ENCODE data around the gene ETS1.

Gene ETS1

GRCh38 chr11:128619007-128619406, 31.6 kb upstream of the ETS1 start:
- CTCF ChIA-PET = interaction anchor here (0.6 to 1.5 kb wide), 3 partner anchors 12 to 273 kb away, joined by 3 to 6 read pairs (median 3); no protein-coding TSS in a partner anchor
- POLR2A ChIA-PET = no interaction called here

More at GRCh38 chr11:128619007-128619406, 31.6 kb upstream of the ETS1 start:
- Histone ChIP-seq H3K36me3 (ENCODE audit: control insufficient read depth in 2 of 2, insufficient read depth in 1 of 2, low read length in 2 of 2) (no peaks in the 10 kb centered on the region), H3K4me3 (ENCODE audit: low read depth, low read length) (no peak overlapping the region), H3K27ac (ENCODE audit: extremely low read depth, low read depth, low read length) (no peak overlapping the region), H3K4me1 (ENCODE audit: control insufficient read depth, insufficient read depth, low read length) (no peaks in the 10 kb centered on the region), H3K9me3 (ENCODE audit: control insufficient read depth, insufficient read depth, low read depth, low read length) (no peaks in the 10 kb centered on the region)
- TF ChIP-seq KLF7 (tag by site-specific recombination; IDR thresholded peaks at IDR 0.05; ENCODE audit: borderline replicate concordance) (no peak), ZNF549 (tag by site-specific recombination; IDR thresholded peaks at IDR 0.05) (no peak), ZNF324 (tag by site-specific recombination; IDR thresholded peaks at IDR 0.05) (no peak), ZNF18 (tag by site-specific recombination; IDR thresholded peaks at IDR 0.05) (no peak), ZNF677 (tag by site-specific recombination; IDR thresholded peaks at IDR 0.05) (no peak), BCL6B (tag by site-specific recombination; IDR thresholded peaks at IDR 0.05) (no peak), ZNF16 (tag by site-specific recombination; IDR thresholded peaks at IDR 0.05; ENCODE audit: low read depth) (no peak), ZNF2 (tag by site-specific recombination; IDR thresholded peaks at IDR 0.05) (no peak), SETDB1 (IDR thresholded peaks at IDR 0.05; ENCODE audit: insufficient read length, low read length) (no peak), ZNF23 (tag by site-specific recombination; IDR thresholded peaks at IDR 0.05; ENCODE audit: borderline replicate concordance) (no peak), ZNF596 (tag by site-specific recombination; IDR thresholded peaks at IDR 0.05) (no peak), PRDM10 (tag by site-specific recombination; IDR thresholded peaks at IDR 0.05) (no peak), ZNF223 (tag by site-specific recombination; IDR thresholded peaks at IDR 0.05) (no peak), ZNF623 (tag by site-specific recombination; IDR thresholded peaks at IDR 0.05) (no peak), PRDM6 (tag by site-specific recombination; IDR thresholded peaks at IDR 0.05) (no peak)

Data from HEK293 (cell line).